ENCODE data around the gene PXDC1. TPM values are rescaled to one million over a fixed set of nuclear protein-coding genes. Genes with fewer than 3 reads are reported as not detected.

The PXDC1 gene
- total and polyA plus RNA-seq, 2 experiments from 2014 or later = 1.2 to 1.8 TPM

- no peak for TF ChIP-seq ZNF462 (CRISPR knock-in tag; IDR thresholded peaks at IDR 0.05)
Measured at GRCh38 chr6:3777730-3778461, 26.4 kb upstream of the PXDC1 start (continued).

GRCh38 chr6:3776881-3777507, 25.5 kb upstream of the PXDC1 start:
- Histone ChIP-seq H3F3A (replicated peaks; ENCODE audit: low read depth) (no peaks in the 10 kb centered on the region), H3K27ac (ENCODE audit: low read depth) (no peak overlapping the region), H4K20me1 (replicated peaks; ENCODE audit: insufficient read depth) (no peaks in the 10 kb centered on the region), H3K79me2 (replicated peaks; ENCODE audit: insufficient read depth) (no peaks in the 10 kb centered on the region), H3K27me3 (ENCODE audit: insufficient read depth) (no peaks in the 10 kb centered on the region), H3K36me3 (ENCODE audit: insufficient read depth) (no peaks in the 10 kb centered on the region), H3K4me2 (no peak overlapping the region), H3K4me3 (no peak overlapping the region), H2AFZ (no peak overlapping the region), H3K9me2 (ENCODE audit: insufficient read depth) (peaks cover 12% of the 10 kb centered on the region; the same call in 1 of the 2 replicates), H3K4me1 (ENCODE audit: insufficient read depth) (no peaks in the 10 kb centered on the region)
- peak; percentile 96 for ATAC-seq
- Mint-ChIP-seq H3K4me3 (no peak overlapping the region), H3K9me3 (peaks cover 3% of the 10 kb centered on the region; the same call in 2 of the 3 replicates), H3K27ac (no peak overlapping the region), H3K27me3 (ENCODE audit: insufficient read depth, low read depth, poor library complexity) (peaks cover 3% of the 10 kb centered on the region), H3K4me1 (peaks cover 5% of the 10 kb centered on the region; the same call in 2 of the 3 replicates), H3K36me3 (ENCODE audit: low read depth) (no peaks in the 10 kb centered on the region)
- peak; percentile 57 for DNase-seq (ENCODE audit: low spot score)
- TF ChIP-seq ZNF462 (CRISPR knock-in tag; IDR thresholded peaks at IDR 0.05) (no peak), POLR2AphosphoS5 (IDR thresholded peaks at IDR 0.05; ENCODE audit: low read depth) (no peak), ZNF114 (CRISPR knock-in tag; IDR thresholded peaks at IDR 0.05) (no peak), CTCF (conservative IDR thresholded peaks at IDR 0.05; ENCODE audit: low read depth in 2 of 2) (peak; percentile 4 to 16; a peak in 1 of 4 replicates)
